ENCODE results near the gene NCAM1.

Gene NCAM1

GRCh38 chr11:113202431-113202830 lies 241.2 kb downstream of the NCAM1 start:
- DNase-seq (ENCODE audit: low read depth): no peak

GRCh38 chr11:113203141-113203753 lies 242.0 kb downstream of the NCAM1 start:
- DNase-seq (ENCODE audit: low read depth): no peak

- no peak for DNase-seq (ENCODE audit: low read depth)
Observed at GRCh38 chr11:113204280-113204679, 243.1 kb downstream of the NCAM1 start.

DNA sequence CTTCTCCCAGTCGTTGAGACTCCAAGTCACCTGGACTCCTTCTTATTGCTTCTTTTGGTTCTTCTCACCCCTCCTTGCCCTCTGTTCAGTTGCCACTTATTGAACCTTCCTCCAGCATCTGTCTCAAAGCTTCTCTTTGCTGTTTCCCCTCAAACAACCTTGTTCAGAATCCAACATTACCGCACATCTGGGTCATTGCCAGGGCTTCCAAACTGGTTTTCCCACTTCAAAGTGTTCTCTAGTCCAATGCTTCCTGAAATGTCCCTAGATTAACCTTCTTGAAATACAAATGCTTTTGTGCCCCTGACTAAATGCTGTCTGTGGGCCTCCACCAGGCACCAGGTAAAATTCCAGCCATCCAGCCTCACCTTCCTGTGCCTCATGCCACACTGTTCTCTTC lies 252.3 kb downstream of the NCAM1 start:
- no peak for DNase-seq (ENCODE audit: low read depth)

GRCh38 chr11:113222241-113222640 lies 261.0 kb downstream of the NCAM1 start:
- no peak for DNase-seq (ENCODE audit: low read depth)

DNA sequence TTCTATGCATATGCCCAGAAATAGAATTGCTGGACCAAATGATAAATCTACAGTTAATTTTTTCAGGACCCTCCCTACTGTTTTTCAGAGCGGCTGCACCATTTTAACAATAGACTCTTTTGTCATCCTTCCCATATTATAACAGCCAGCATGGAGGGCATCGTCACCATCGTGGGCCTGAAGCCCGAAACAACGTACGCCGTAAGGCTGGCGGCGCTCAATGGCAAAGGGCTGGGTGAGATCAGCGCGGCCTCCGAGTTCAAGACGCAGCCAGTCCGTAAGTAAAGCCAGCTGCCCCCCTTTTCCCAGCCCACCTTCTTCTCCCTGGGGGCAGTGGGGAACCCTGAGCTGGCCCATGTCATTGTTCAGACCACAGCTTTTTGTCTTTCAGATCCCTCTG lies 273.7 kb downstream of the NCAM1 start:
- no peak for DNase-seq (ENCODE audit: low read depth)

- DNase-seq (ENCODE audit: low read depth): no peak
Observed at GRCh38 chr11:113237261-113237660, 276.0 kb downstream of the NCAM1 start.

- no peak for DNase-seq (ENCODE audit: low read depth)
Observed at GRCh38 chr11:113238721-113239120, 277.5 kb downstream of the NCAM1 start.

DNA sequence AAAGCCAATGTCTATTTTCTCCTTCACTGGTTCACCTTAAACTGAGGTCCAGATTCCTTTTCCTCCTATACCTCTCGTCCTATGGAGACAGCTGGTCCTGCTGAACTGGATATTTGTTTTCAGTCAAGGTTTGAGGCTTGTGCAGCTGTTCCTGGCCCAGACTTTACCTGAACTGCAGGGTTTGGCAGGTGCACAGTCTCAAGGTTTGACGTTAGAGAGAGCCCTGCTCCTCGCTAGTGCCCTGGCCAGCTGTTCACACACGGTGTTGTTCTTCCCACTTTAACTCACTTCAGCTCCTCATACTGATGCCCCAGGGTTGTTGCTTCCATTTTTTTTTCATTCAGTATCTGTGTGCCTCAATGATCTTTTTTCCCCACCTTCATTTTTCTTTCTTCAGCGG lies 279.2 kb downstream of the NCAM1 start:
- DNase-seq (ENCODE audit: low read depth): no peak

DNA sequence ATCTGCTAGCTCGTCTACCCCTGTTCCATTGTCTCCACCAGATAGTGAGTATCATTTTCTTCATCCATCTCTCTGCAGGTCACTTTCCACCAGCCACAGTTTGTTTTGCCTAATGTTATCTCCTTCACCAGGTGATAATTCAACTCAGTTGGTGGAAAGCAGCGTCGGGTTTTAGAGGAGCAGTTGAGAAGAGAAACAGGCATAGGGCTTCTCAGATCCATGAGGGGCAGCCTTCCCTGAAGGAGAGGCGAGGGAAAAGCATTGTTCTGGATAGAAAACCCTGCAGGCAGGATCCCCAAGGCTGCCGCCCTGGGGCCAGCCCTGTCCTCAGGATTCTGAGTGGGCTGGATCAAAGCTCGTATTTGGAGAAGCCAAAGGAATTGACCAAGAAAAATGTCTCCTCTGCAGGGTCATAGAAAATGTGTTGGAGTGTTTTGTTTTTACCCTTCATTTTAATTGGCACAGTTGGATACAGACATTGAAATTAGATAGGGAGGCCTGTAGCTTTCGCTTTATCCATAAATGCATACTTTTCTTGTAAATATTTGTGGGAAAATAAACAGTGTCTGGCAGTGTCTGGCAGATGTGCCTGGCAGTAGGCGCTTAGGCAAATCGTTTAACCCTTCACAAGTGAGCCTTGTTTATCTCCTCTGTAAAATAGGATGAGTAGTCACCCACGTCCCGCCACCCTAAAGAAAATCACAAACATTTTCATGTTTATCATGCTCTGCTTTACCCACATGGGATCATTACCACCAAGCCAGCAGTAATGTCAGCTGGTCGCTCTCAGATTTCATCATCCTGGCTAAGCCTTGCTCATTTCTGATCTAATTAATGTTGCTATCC lies 279.8 kb downstream of the NCAM1 start:
- no peak for DNase-seq (ENCODE audit: low read depth)

DNA sequence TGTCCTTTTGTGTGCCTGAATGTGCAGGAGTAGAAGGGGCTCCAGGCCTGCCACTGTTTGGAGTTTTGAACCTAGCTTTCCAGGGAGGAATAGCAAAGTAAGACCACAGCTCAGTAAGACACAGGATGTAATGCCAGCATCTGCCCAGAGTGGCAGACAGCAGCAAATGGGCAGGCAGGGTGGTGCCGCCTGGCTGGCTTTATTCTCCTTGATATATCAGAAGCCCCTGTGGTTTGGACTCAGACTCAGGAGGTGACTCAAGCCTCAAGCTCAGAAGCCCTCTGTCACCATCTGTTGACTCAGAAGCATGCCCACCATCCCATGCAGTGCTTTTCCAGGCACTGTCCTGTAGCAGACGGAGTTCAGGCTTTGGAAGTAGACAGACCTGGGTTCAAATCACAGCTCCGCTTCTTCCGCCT lies 280.4 kb downstream of the NCAM1 start:
- no peak for DNase-seq (ENCODE audit: low read depth)

GRCh38 chr11:113242060-113242459 lies 280.8 kb downstream of the NCAM1 start:
- no peak for DNase-seq (ENCODE audit: low read depth)

DNA sequence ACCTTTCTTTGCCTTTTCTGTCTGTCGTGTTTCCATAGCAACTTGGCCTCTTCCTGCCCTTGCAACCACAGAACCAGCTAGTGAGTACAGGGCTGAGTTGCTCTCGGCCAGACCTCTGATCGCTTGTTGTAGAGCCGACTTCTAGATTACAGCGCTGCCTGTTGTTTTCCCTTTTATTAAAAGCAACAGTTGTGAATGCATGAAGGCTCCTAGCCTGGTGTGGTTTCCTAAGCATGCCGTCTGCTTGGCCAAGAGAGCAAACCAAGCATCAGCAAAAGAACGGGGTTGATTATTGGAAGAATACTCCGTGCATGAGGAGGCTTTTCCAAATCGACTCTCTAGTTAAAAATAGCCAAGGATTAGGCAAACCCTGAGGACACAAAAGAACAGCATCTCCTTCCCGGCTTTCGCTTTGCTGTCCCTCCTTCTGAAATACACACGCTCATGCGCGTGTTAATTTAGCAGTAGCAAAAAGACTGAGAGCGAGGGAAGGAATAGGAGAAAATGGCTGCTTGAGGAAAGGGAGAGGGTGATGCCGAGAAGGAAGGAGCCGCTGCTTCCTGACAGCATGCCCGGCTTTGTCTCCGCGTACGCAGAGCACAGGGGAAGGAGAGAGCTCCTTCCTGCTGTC lies 281.7 kb downstream of the NCAM1 start:
- DNase-seq (ENCODE audit: low read depth): peak; percentile 33

DNA sequence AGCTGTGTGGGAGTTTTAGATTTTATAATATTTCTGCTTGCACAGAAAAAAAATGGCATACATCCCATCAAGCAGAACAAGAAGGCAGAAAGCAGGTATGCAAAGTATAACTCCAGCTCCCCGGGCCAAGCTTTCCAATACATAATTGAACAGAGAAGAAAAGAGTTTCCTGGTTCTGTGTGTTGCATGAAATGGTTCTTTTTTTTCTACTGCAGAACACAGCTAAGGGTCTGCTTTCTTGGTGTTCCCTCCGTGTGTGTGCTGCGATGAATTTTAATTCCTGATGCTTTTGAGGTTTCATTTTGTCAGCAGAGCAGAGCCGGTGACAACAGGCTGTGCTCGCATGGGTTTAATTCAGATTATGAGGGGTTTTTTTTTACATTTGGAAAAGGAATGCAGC lies 282.5 kb downstream of the NCAM1 start:
- no peak for DNase-seq (ENCODE audit: low read depth)

GRCh38 chr11:113245216-113245615 lies 284.0 kb downstream of the NCAM1 start:
- DNase-seq (ENCODE audit: low read depth): no peak

GRCh38 chr11:113247221-113247620 lies 286.0 kb downstream of the NCAM1 start:
- no peak for DNase-seq (ENCODE audit: low read depth)

- no peak for DNase-seq (ENCODE audit: low read depth)
Observed at GRCh38 chr11:113247966-113248365, 286.7 kb downstream of the NCAM1 start.

GRCh38 chr11:113248702-113249490 lies 287.7 kb downstream of the NCAM1 start:
- no peak for DNase-seq (ENCODE audit: low read depth)

DNA sequence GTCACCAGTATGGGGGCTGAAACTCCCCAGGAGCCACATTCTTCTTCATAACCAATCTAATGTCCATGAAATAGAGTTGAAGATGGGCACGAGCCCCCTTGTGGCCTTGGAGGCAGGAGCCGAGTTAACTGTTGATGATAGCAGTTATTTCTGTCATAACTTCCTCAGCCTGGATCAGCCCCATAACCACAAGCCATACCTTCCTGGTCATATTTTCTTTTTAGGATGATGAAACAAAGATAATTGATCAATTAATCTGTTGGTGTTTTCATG lies 288.2 kb downstream of the NCAM1 start:
- no peak for DNase-seq (ENCODE audit: low read depth)

GRCh38 chr11:113249786-113250185 lies 288.6 kb downstream of the NCAM1 start:
- no peak for DNase-seq (ENCODE audit: low read depth)

DNA sequence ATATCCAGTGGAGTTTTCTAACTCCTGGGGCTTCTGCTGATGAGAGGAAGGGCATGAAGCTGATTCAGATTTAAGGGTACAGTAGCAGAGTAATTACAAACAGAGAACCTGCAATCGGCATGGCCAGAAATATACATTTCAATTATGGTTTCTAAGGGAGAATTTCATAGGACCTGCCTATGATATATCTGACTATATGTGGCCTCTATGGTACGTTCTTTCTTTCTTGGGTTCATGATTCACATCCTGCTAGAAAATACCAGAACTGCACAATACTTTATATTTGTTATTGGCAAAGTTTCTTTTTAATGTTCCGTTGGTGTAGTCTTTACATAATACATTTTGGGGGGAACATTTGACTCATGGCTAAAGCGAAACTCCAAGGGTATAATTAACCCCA lies 290.1 kb downstream of the NCAM1 start:
- DNase-seq (ENCODE audit: low read depth): no peak

DNA sequence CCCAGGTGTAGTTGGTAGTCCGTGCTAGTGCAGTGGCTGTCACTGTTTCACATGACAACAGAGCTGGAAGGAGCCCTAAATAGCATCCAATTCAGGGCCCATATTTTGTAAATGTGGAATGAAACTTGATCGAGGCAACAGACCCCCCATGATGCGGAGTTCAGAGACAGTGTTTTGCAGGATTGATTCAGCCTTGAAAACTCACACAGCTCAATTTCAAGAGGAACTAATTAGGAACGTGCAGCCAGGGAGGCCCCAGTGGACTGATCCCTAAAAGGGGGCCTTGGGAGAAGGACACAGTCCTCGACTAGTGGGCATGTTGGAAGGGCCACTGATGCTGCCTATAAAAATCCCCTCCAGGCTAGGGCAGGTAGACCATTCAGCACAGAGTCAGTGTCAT lies 292.2 kb downstream of the NCAM1 start:
- no peak for DNase-seq (ENCODE audit: low read depth)

- DNase-seq (ENCODE audit: low read depth): no peak
Observed at GRCh38 chr11:113255096-113255495, 293.9 kb downstream of the NCAM1 start.
